SKM-1 treated with dmso at 0.1 percent for 144 hours (cell line): ENCODE results near the gene PPP1R1B.
"Not testable (repeated sequence)": the region's sequence is repeated elsewhere in the genome, so short reads cannot be mapped to it uniquely, and the experiment has no call there.

ENCODE experiments used
- DNase-seq: peaks from one replicate; lab custom pipeline; 2025; ENCODE audit not compliant: unreplicated experiment; lab: John Stamatoyannopoulos, UW

Gene PPP1R1B

GRCh38 chr17:39626171-39627046 is at the start of gene PPP1R1B:
Gene PPP1R1B, plus strand, starts transcription at chr17:39626952. Its CDS starts 441 bp downstream, at chr17:39627393.
- no peak for DNase-seq

- DNase-seq, result no peak
These were observed 48.5 kb upstream of the PPP1R1B start for GRCh38 chr17:39578272-39578671.

- DNase-seq, result no peak
These were observed 47.3 kb upstream of the PPP1R1B start for GRCh38 chr17:39579318-39580081.

GRCh38 chr17:39580082-39580468 is 46.7 kb upstream of the PPP1R1B start:
- DNase-seq, result no peak

- DNase-seq, result no peak
These were observed 45.5 kb upstream of the PPP1R1B start for GRCh38 chr17:39581071-39581758.

- DNase-seq, result no peak
These were observed 45.0 kb upstream of the PPP1R1B start for GRCh38 chr17:39581759-39582085.

GRCh38 chr17:39582658-39583057 is 44.1 kb upstream of the PPP1R1B start:
- DNase-seq, result no peak

- not testable (repeated sequence) for DNase-seq
These were observed 36.6 kb upstream of the PPP1R1B start for GRCh38 chr17:39590180-39590579.

GRCh38 chr17:39591958-39592954 is 34.5 kb upstream of the PPP1R1B start:
- no peak for DNase-seq

- DNase-seq, result no peak
These were observed 33.4 kb upstream of the PPP1R1B start for GRCh38 chr17:39593371-39593770.

- no peak for DNase-seq
These were observed 31.5 kb upstream of the PPP1R1B start for GRCh38 chr17:39595294-39595693.

- DNase-seq, result no peak
These were observed 30.7 kb upstream of the PPP1R1B start for GRCh38 chr17:39595928-39596510.

- DNase-seq, result no peak
These were observed 30.0 kb upstream of the PPP1R1B start for GRCh38 chr17:39596543-39597267.

GRCh38 chr17:39597372-39598046 is 29.2 kb upstream of the PPP1R1B start:
- DNase-seq, result no peak

- no peak for DNase-seq
These were observed 28.7 kb upstream of the PPP1R1B start for GRCh38 chr17:39598047-39598481.

GRCh38 chr17:39598630-39599003 is 28.1 kb upstream of the PPP1R1B start:
- DNase-seq, result no peak

GRCh38 chr17:39599004-39599664 is 27.6 kb upstream of the PPP1R1B start:
- no peak for DNase-seq

GRCh38 chr17:39599665-39600231 is 27.0 kb upstream of the PPP1R1B start:
- no peak for DNase-seq
